Measurements from ENCODE around the gene EPHB2.

DNA sequence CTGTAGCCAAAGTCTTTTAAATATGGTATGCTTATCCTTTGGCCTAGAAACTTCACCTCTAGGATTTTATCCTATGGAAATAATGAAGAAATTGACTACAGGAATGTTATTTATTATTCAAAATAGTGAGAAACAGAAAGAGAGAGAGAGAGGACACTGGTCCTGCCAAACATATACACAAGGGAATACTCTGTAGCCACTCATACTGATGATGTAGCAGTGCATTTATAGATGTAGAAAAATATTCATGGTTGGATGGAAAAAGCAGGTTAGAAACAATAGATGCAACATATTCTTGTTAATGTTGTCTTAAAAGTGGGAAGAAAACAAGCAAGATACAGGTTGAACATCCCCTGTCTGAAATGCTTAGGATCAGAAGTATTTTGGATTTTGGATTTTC lies 22.2 kb upstream of the EPHB2 start:
- TF ChIP-seq, protein P1, sequence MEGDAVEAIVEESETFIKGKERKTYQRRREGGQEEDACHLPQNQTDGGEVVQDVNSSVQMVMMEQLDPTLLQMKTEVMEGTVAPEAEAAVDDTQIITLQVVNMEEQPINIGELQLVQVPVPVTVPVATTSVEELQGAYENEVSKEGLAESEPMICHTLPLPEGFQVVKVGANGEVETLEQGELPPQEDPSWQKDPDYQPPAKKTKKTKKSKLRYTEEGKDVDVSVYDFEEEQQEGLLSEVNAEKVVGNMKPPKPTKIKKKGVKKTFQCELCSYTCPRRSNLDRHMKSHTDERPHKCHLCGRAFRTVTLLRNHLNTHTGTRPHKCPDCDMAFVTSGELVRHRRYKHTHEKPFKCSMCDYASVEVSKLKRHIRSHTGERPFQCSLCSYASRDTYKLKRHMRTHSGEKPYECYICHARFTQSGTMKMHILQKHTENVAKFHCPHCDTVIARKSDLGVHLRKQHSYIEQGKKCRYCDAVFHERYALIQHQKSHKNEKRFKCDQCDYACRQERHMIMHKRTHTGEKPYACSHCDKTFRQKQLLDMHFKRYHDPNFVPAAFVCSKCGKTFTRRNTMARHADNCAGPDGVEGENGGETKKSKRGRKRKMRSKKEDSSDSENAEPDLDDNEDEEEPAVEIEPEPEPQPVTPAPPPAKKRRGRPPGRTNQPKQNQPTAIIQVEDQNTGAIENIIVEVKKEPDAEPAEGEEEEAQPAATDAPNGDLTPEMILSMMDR (IDR thresholded peaks at IDR 0.05): no peak
- TF ChIP-seq ZFX (IDR thresholded peaks at IDR 0.05; ENCODE audit: borderline replicate concordance): no peak

Measured in 22Rv1 (cell line).